Naive B cell (primary cell): Measurements from ENCODE around the gene PPM1B. TPM values are rescaled to one million over a fixed set of nuclear protein-coding genes. Genes with fewer than 3 reads are reported as not detected.

ENCODE experiments used
- ATAC-seq, 2 donors: fragments of 150-1000 bp; cut with Tn5 transposase; 2 replicates each; pipeline ENCODE4 v1.10.0; 2021; ENCODE audit warnings: low read depth in 2 of 2, mild to moderate bottlenecking in 2 of 2, moderate library complexity in 2 of 2
- DNase-seq: peaks from one replicate; pipeline ENCODE4 v3.0.0; 2022
- H3K27ac Mint-ChIP-seq, 6 donors: one replicate each; pipeline ENCODE4 v1.8.0; 2020 to 2022; ENCODE audit warnings: mild to moderate bottlenecking in 6 of 6, mixed read lengths in 6 of 6, moderate library complexity in 5 of 6, inconsistent platforms in 2 of 6
- H3K27me3 Mint-ChIP-seq, 3 donors: one replicate each; pipeline ENCODE4 v1.8.0; 2021 to 2022; ENCODE audit warnings: mixed read lengths in 3 of 3, mild to moderate bottlenecking in 1 of 3
- H3K36me3 Mint-ChIP-seq, 2 donors: one replicate each; pipeline ENCODE4 v1.8.0; 2020 to 2022; ENCODE audit warnings: mixed read lengths in 2 of 2, inconsistent platforms in 1 of 2, mild to moderate bottlenecking in 1 of 2
- H3K4me1 Mint-ChIP-seq, 3 donors: one replicate each; pipeline ENCODE4 v1.8.0; 2020 to 2022; ENCODE audit warnings: mixed read lengths in 3 of 3, inconsistent platforms in 1 of 3, mild to moderate bottlenecking in 1 of 3, moderate library complexity in 1 of 3
- H3K4me3 Mint-ChIP-seq, 8 donors: one replicate each; pipeline ENCODE4 v1.8.0; 2020 to 2022; ENCODE audit warnings: mild to moderate bottlenecking in 8 of 8, mixed read lengths in 8 of 8, moderate library complexity in 8 of 8, inconsistent platforms in 2 of 8
- H3K9me3 Mint-ChIP-seq, 7 donors: one replicate each; pipeline ENCODE4 v1.8.0; 2020 to 2022; ENCODE audit warnings: mixed read lengths in 7 of 7, mild to moderate bottlenecking in 5 of 7, inconsistent platforms in 2 of 7, moderate library complexity in 1 of 7
- polyA plus RNA-seq, 6 donors: library from polyadenylated mRNA; unstranded; fragments of 300-500 nt; fragmentation: Illumina TruSeq; gene quantifications; one replicate each; pipeline ENCODE4 v1.2.3, GENCODE V29; 2021; ENCODE audit warnings: low read depth in 6 of 6

Gene PPM1B
- polyA plus RNA-seq, 6 donors from 2014 or later = 45.1 to 74.3 (median 54.9) TPM

GRCh38 chr2:44280869-44281268 is 112.2 kb downstream of the PPM1B start:
- Mint-ChIP-seq H3K4me3 (no peak overlapping the region), H3K9me3 (peaks cover 0 to 2% (median 0%) of the 10 kb centered on the region in 7 donors), H3K4me1 (no peaks in the 10 kb centered on the region), H3K36me3 (peaks cover 0 to 5% of the 10 kb centered on the region in 2 donors), H3K27me3 (peaks cover 0 to 20% (median 14%) of the 10 kb centered on the region in 3 donors), H3K27ac (no peak overlapping the region)
- ATAC-seq (no peak), DNase-seq (no peak)

Other genes starting within 250 kb of the PPM1B start
- 10 to 100 TPM; 32.2 to 49.4 (median 45.5) TPM for gene LRPPRC, start 172.9 kb upstream of the PPM1B start, polyA plus RNA-seq
- gene SLC3A1, start 106.6 kb downstream of the PPM1B start, polyA plus RNA-seq = under 1 TPM in 5 of 6 donors, not detected in 1; 0.16 to 0.96 (median 0.81) TPM
- 10 to 100 TPM; 13.0 to 22.1 (median 16.3) TPM for gene PREPL, start 192.6 kb downstream of the PPM1B start, polyA plus RNA-seq
- 10 to 100 TPM; 10.0 to 15.8 (median 12.4) TPM for gene CAMKMT, start 193.1 kb downstream of the PPM1B start, polyA plus RNA-seq